Right lung (tissue), 5 donors: ENCODE measurements around the gene NR5A2. TPM values are rescaled to one million over a fixed set of nuclear protein-coding genes. Genes with fewer than 3 reads are reported as not detected.

Experiments
- DNase-seq, 2 donors: peaks; one replicate each; pipeline ENCODE4 v3.0.0-alpha.2; 2013
- polyA plus RNA-seq, 5 donors: library from polyadenylated mRNA; unstranded; fragments of 120-200 nt; gene quantifications; one replicate each; pipeline versions ENCODE4 v1.2.1 to v1.2.3, GENCODE V29; 2013; ENCODE audit warnings: inconsistent platforms in 1 of 5, low replicate concordance in 1 of 5; ENCODE audit not compliant: insufficient read length in 5 of 5, insufficient read depth in 1 of 5

The NR5A2 gene
- polyA plus RNA-seq, 5 donors, result 5.2 to 9.3 (median 8.9) TPM

GRCh38 chr1:200072636-200073285 is 45.3 kb downstream of the NR5A2 start:
- no peak for DNase-seq

GRCh38 chr1:200073286-200073637 is 45.8 kb downstream of the NR5A2 start:
- no peak for DNase-seq

GRCh38 chr1:200075522-200075921 is 48.0 kb downstream of the NR5A2 start:
- DNase-seq, result peak; percentile 11 to 23

- DNase-seq, result peak; percentile 59 to 63
Observed at GRCh38 chr1:200075938-200076546, 48.5 kb downstream of the NR5A2 start.

- DNase-seq, result no peak
Observed at GRCh38 chr1:200079232-200079940, 51.9 kb downstream of the NR5A2 start.

GRCh38 chr1:200081151-200081968 is 53.9 kb downstream of the NR5A2 start:
- no peak for DNase-seq

- no peak for DNase-seq
Observed at GRCh38 chr1:200081969-200082245, 54.4 kb downstream of the NR5A2 start.

- no peak for DNase-seq
Observed at GRCh38 chr1:200082329-200082728, 54.8 kb downstream of the NR5A2 start.

- DNase-seq, result no peak
Observed at GRCh38 chr1:200090252-200091159, 63.0 kb downstream of the NR5A2 start.

GRCh38 chr1:200095057-200095577 is 67.6 kb downstream of the NR5A2 start:
- no peak for DNase-seq

- no peak for DNase-seq
Observed at GRCh38 chr1:200096774-200097173, 69.3 kb downstream of the NR5A2 start.

GRCh38 chr1:200099040-200099439 is 71.5 kb downstream of the NR5A2 start:
- DNase-seq, result no peak

GRCh38 chr1:200103966-200104583 is 76.6 kb downstream of the NR5A2 start:
- no peak for DNase-seq

- no peak for DNase-seq
Observed at GRCh38 chr1:200107004-200107470, 79.5 kb downstream of the NR5A2 start.

GRCh38 chr1:200108659-200109058 is 81.1 kb downstream of the NR5A2 start:
- no peak for DNase-seq

GRCh38 chr1:200112290-200112689 is 84.8 kb downstream of the NR5A2 start:
- DNase-seq, result no peak

- no peak for DNase-seq
Observed at GRCh38 chr1:200115532-200115931, 88.0 kb downstream of the NR5A2 start.

GRCh38 chr1:200116324-200116723 is 88.8 kb downstream of the NR5A2 start:
- no peak for DNase-seq

- DNase-seq, result no peak
Observed at GRCh38 chr1:200118779-200119505, 91.4 kb downstream of the NR5A2 start.

- no peak for DNase-seq
Observed at GRCh38 chr1:200121421-200121820, 93.9 kb downstream of the NR5A2 start.
